SK-N-SH (cell line): ENCODE measurements around the gene RBM28.

ENCODE experiments used
- CTCF ChIP-seq: fragments of 200-600 bp; sonication (generic); IDR thresholded peaks from 2 replicates; pipeline ENCODE4 v1.6.1; 2017; ENCODE audit warnings: antibody characterized with exemption, mild to moderate bottlenecking, moderate library complexity
- USF2 ChIP-seq: fragments of 150-350 bp; IDR thresholded peaks from 2 replicates; pipeline ENCODE4 v1.6.1; 2017; ENCODE audit warnings: antibody characterized with exemption, low read length, low read depth, borderline replicate concordance

- no peak for TF ChIP-seq CTCF
- TF ChIP-seq USF2 = no peak
These were observed 92.4 kb downstream of the RBM28 start for GRCh38 chr7:128251337-128251736.
